Measurements from ENCODE around the gene HINFP. TPM values are rescaled to one million over a fixed set of nuclear protein-coding genes. Genes with fewer than 3 reads are reported as not detected.

HINFP gene
- total RNA-seq, 4 donors from 2014 or later = 21.9 to 36.1 (median 27.0) TPM

- Histone ChIP-seq H3K9me3 (no peaks in the 10 kb centered on the region), H3K4me1 (peaks cover 0 to 35% (median 10%) of the 10 kb centered on the region in 4 donors), H3K36me3 (peaks cover 0 to 29% (median 8%) of the 10 kb centered on the region in 3 donors), H3K27me3 (no peaks in the 10 kb centered on the region), H3K4me3 (peak within 1 kb of the TSS; percentile 52 to 92 (median 87)), H3K27ac (peak within 1 kb of the TSS; percentile 87 to 94 (median 88))
- peak in 2 of 5 experiments; percentile 16 to 35 for TF ChIP-seq CTCF (IDR thresholded peaks at IDR 0.05)
- TF ChIP-seq POLR2A (IDR thresholded peaks at IDR 0.05) = peak in 1 of 2 donors; percentile 41
- TF ChIP-seq EP300 (IDR thresholded peaks at IDR 0.05) = peak; percentile 71 to 82
- DNase-seq (ENCODE audit: low spot score in 2 of 2) = peak; percentile 83 to 89
- WGBS, 2 donors = 0% methylated on average over 25 to 45 of the region's 45 CpGs
Observed at GRCh38 chr11:119084663-119085436, 36.5 kb upstream of the HINFP start, which contains the start of gene HMBS. Gene HMBS (plus strand): TSS chr11:119084881. CDS start chr11:119085034, 153 bp downstream.

- H3K4me1 ChIP-seq = peaks cover 0 to 35% (median 10%) of the 10 kb centered on the region in 4 donors
- peak overlapping the region; percentile 87 to 94 (median 88) for H3K27ac ChIP-seq
- H3K27me3 ChIP-seq = no peaks in the 10 kb centered on the region
- no peaks in the 10 kb centered on the region for H3K9me3 ChIP-seq
- peak overlapping the region; percentile 52 to 92 (median 87) for H3K4me3 ChIP-seq
- peaks cover 0 to 23% (median 2%) of the 10 kb centered on the region in 3 donors for H3K36me3 ChIP-seq
- 0% methylated on average over 13 of the region's 13 CpGs for WGBS, 2 donors
- no peak for DNase-seq (ENCODE audit: low spot score in 2 of 2)
- TF ChIP-seq CTCF (IDR thresholded peaks at IDR 0.05) = no peak
- no peak for TF ChIP-seq POLR2A (IDR thresholded peaks at IDR 0.05)
- TF ChIP-seq EP300 (IDR thresholded peaks at IDR 0.05) = no peak
Observed at GRCh38 chr11:119085437-119085847, 35.9 kb upstream of the HINFP start.

GRCh38 chr11:119087123-119087522 lies 34.3 kb upstream of the HINFP start:
- H3K27ac ChIP-seq = no peak overlapping the region
- no peak for TF ChIP-seq EP300 (IDR thresholded peaks at IDR 0.05)
- no peak for TF ChIP-seq CTCF (IDR thresholded peaks at IDR 0.05)
- TF ChIP-seq POLR2A (IDR thresholded peaks at IDR 0.05) = no peak
- H3K4me3 ChIP-seq = no peak overlapping the region
- DNase-seq (ENCODE audit: low spot score in 2 of 2) = no peak
- no peaks in the 10 kb centered on the region for H3K27me3 ChIP-seq
- H3K4me1 ChIP-seq = peaks cover 0 to 21% (median 10%) of the 10 kb centered on the region in 4 donors
- H3K9me3 ChIP-seq = no peaks in the 10 kb centered on the region
- 80 to 82% methylated on average over 6 of the region's 6 CpGs for whole genome bisulfite sequencing, 2 donors
- peaks cover 0 to 8% (median 0%) of the 10 kb centered on the region in 3 donors for H3K36me3 ChIP-seq

GRCh38 chr11:119087747-119088241 lies 33.6 kb upstream of the HINFP start:
- DNase-seq (ENCODE audit: low spot score in 2 of 2) = no peak
- H3K36me3 ChIP-seq = peaks cover 0 to 9% (median 0%) of the 10 kb centered on the region in 3 donors
- H3K4me1 ChIP-seq = peaks cover 0 to 27% (median 13%) of the 10 kb centered on the region in 4 donors
- WGBS, 2 donors = 95 to 100% methylated on average over 2 of the region's 2 CpGs
- TF ChIP-seq POLR2A (IDR thresholded peaks at IDR 0.05) (no peak), EP300 (IDR thresholded peaks at IDR 0.05) (no peak), CTCF (IDR thresholded peaks at IDR 0.05) (no peak)
- H3K27me3 ChIP-seq = no peaks in the 10 kb centered on the region
- H3K9me3 ChIP-seq = no peaks in the 10 kb centered on the region
- no peak overlapping the region for H3K27ac ChIP-seq
- no peak overlapping the region for H3K4me3 ChIP-seq

- peaks cover 0 to 14% (median 0%) of the 10 kb centered on the region in 3 donors for H3K36me3 ChIP-seq
- no peak overlapping the region for H3K27ac ChIP-seq
- H3K27me3 ChIP-seq = no peaks in the 10 kb centered on the region
- no peaks in the 10 kb centered on the region for H3K9me3 ChIP-seq
- no peak overlapping the region for H3K4me3 ChIP-seq
- no peak for TF ChIP-seq EP300 (IDR thresholded peaks at IDR 0.05)
- TF ChIP-seq CTCF (IDR thresholded peaks at IDR 0.05) = no peak
- no peak for TF ChIP-seq POLR2A (IDR thresholded peaks at IDR 0.05)
- no peak for DNase-seq (ENCODE audit: low spot score in 2 of 2)
- peaks cover 0 to 33% (median 19%) of the 10 kb centered on the region in 4 donors for H3K4me1 ChIP-seq
- WGBS, 2 donors = 85 to 91% methylated on average over 9 of the region's 9 CpGs
Observed at GRCh38 chr11:119088406-119088805, 33.0 kb upstream of the HINFP start.

All from tibial nerve (tissue), 4 donors.